ENCODE results near the gene SH2D1B. TPM values are rescaled to one million over a fixed set of nuclear protein-coding genes. Genes with fewer than 3 reads are reported as not detected.

SH2D1B gene
- total RNA-seq, 3 donors from 2014 or later (not counting 1 experiment from before 2014, with no cell fraction given) = 133 to 250 (median 143) TPM

- ATAC-seq = no peak
- no peak overlapping the region for H3K27ac ChIP-seq (ENCODE audit: low read length)
- 94% methylated on average over 6 of the region's 6 CpGs for WGBS (ENCODE audit: insufficient coverage)
- intact Hi-C loops (cut with micrococcal nuclease) = loop anchor here (10.0 kb wide), 1 partner anchor 52 kb away; no protein-coding TSS in a partner anchor
- H3K27me3 ChIP-seq (ENCODE audit: control insufficient read depth, insufficient read depth, low read length) = no peaks in the 10 kb centered on the region
- Mint-ChIP-seq H3K9me3 (no peaks in the 10 kb centered on the region), H3K27ac (no peak overlapping the region), H3K4me3 (no peak overlapping the region), H3K36me3 (no peaks in the 10 kb centered on the region), H3K27me3 (ENCODE audit: low read depth in 2 of 2) (no peaks in the 10 kb centered on the region), H3K4me1 (peaks cover 4 to 21% of the 10 kb centered on the region in 2 donors)
- no peak for DNase-seq
- no peaks in the 10 kb centered on the region for H3K9me3 ChIP-seq (ENCODE audit: control insufficient read depth, insufficient read depth, low read length)
- TF ChIP-seq CTCF (IDR thresholded peaks at IDR 0.05) = no peak
- no peaks in the 10 kb centered on the region for H3K36me3 ChIP-seq (ENCODE audit: control insufficient read depth, insufficient read depth, low read length)
- H3K4me1 ChIP-seq (ENCODE audit: control insufficient read depth, insufficient read depth, low read length) = peaks cover under 1% of the 10 kb centered on the region
- H3K4me3 ChIP-seq (ENCODE audit: low read length) = no peak overlapping the region
Measured at GRCh38 chr1:162383091-162383490, 28.8 kb downstream of the SH2D1B start.

GRCh38 chr1:162381941-162382750, 29.8 kb downstream of the SH2D1B start:
- Mint-ChIP-seq H3K27ac (no peak overlapping the region), H3K4me3 (no peak overlapping the region), H3K9me3 (no peaks in the 10 kb centered on the region), H3K27me3 (ENCODE audit: low read depth in 2 of 2) (no peaks in the 10 kb centered on the region), H3K36me3 (no peaks in the 10 kb centered on the region), H3K4me1 (peaks cover 0 to 16% of the 10 kb centered on the region in 2 donors)
- Histone ChIP-seq H3K27ac (ENCODE audit: low read length) (no peak overlapping the region), H3K4me3 (ENCODE audit: low read length) (no peak overlapping the region), H3K9me3 (ENCODE audit: control insufficient read depth, insufficient read depth, low read length) (no peaks in the 10 kb centered on the region), H3K36me3 (ENCODE audit: control insufficient read depth, insufficient read depth, low read length) (no peaks in the 10 kb centered on the region), H3K4me1 (ENCODE audit: control insufficient read depth, insufficient read depth, low read length) (no peaks in the 10 kb centered on the region), H3K27me3 (ENCODE audit: control insufficient read depth, insufficient read depth, low read length) (no peaks in the 10 kb centered on the region)
- TF ChIP-seq CTCF (IDR thresholded peaks at IDR 0.05) = no peak
- ATAC-seq = no peak
- WGBS (ENCODE audit: insufficient coverage) = 92% methylated on average over 13 of the region's 13 CpGs
- intact Hi-C loops (cut with micrococcal nuclease) = loop anchor here (10.0 kb wide), 1 partner anchor 53 kb away; no protein-coding TSS in a partner anchor
- DNase-seq = no peak

- no peaks in the 10 kb centered on the region for H3K27me3 ChIP-seq (ENCODE audit: control insufficient read depth, insufficient read depth, low read length)
- no peaks in the 10 kb centered on the region for H3K36me3 ChIP-seq (ENCODE audit: control insufficient read depth, insufficient read depth, low read length)
- no peak within 1 kb of the TSS for H3K4me3 ChIP-seq (ENCODE audit: low read length)
- Mint-ChIP-seq H3K9me3 (no peaks in the 10 kb centered on the region), H3K27me3 (ENCODE audit: low read depth in 2 of 2) (no peaks in the 10 kb centered on the region), H3K27ac (no peak within 1 kb of the TSS), H3K4me3 (no peak within 1 kb of the TSS), H3K4me1 (peaks cover 0 to 9% of the 10 kb centered on the region in 2 donors), H3K36me3 (no peaks in the 10 kb centered on the region)
- no peak for DNase-seq
- H3K9me3 ChIP-seq (ENCODE audit: control insufficient read depth, insufficient read depth, low read length) = no peaks in the 10 kb centered on the region
- WGBS (ENCODE audit: insufficient coverage) = 90% methylated on average over 3 of the region's 3 CpGs
- intact Hi-C loops (cut with micrococcal nuclease) = loop anchor here (10.0 kb wide), 1 partner anchor 53 kb away; no protein-coding TSS in a partner anchor
- H3K27ac ChIP-seq (ENCODE audit: low read length) = no peak within 1 kb of the TSS
- TF ChIP-seq CTCF (IDR thresholded peaks at IDR 0.05) = no peak
- ATAC-seq = no peak
- H3K4me1 ChIP-seq (ENCODE audit: control insufficient read depth, insufficient read depth, low read length) = no peaks in the 10 kb centered on the region
Measured at GRCh38 chr1:162381383-162381782, 30.6 kb downstream of the SH2D1B start, which contains the start of gene C1orf226. Gene C1orf226, plus strand, starts transcription at chr1:162381728. Its CDS starts 174 bp downstream, at chr1:162381902.
